ENCODE measurements around the gene C8B.

C8B gene

GRCh38 chr1:56939209-56939608, 26.6 kb downstream of the C8B start:
- no peaks in the 10 kb centered on the region for H3K36me3 ChIP-seq (ENCODE audit: low read length)
- TF ChIP-seq EZH2phosphoT487 (conservative IDR thresholded peaks at IDR 0.05; ENCODE audit: low read length) (no peak), CTCF (IDR thresholded peaks at IDR 0.05; ENCODE audit: insufficient read depth, low read length, poor library complexity, severe bottlenecking) (no peak)
- no peaks in the 10 kb centered on the region for H3K9me2 ChIP-seq (replicated peaks; ENCODE audit: insufficient read depth, low read length)
- H3F3A ChIP-seq (ENCODE audit: insufficient read depth): no peaks in the 10 kb centered on the region
- H2AFZ ChIP-seq (ENCODE audit: low read depth, low read length, severe bottlenecking): no peak overlapping the region
- no peaks in the 10 kb centered on the region for H3K9me3 ChIP-seq (ENCODE audit: insufficient read depth, low read length)
- H3K79me2 ChIP-seq (ENCODE audit: insufficient read depth, low read length): no peaks in the 10 kb centered on the region
- H3K9ac ChIP-seq (ENCODE audit: low read length): no peak overlapping the region
- H4K20me1 ChIP-seq (ENCODE audit: low read depth, low read length): no peaks in the 10 kb centered on the region
- no peak overlapping the region for H3K4me2 ChIP-seq (ENCODE audit: low read depth, low read length, poor library complexity, severe bottlenecking)
- H3K27ac ChIP-seq (ENCODE audit: low read depth, low read length): no peak overlapping the region
- H3K27me3 ChIP-seq (ENCODE audit: low read length): no peaks in the 10 kb centered on the region
- no peak overlapping the region for H3K4me3 ChIP-seq (ENCODE audit: insufficient read depth, low read length, poor library complexity, severe bottlenecking)

GRCh38 chr1:56938646-56939045, 27.2 kb downstream of the C8B start:
- Histone ChIP-seq H3K9me2 (replicated peaks; ENCODE audit: insufficient read depth, low read length) (no peaks in the 10 kb centered on the region), H3F3A (ENCODE audit: insufficient read depth) (no peaks in the 10 kb centered on the region), H3K4me3 (ENCODE audit: insufficient read depth, low read length, poor library complexity, severe bottlenecking) (no peak overlapping the region), H3K27ac (ENCODE audit: low read depth, low read length) (no peak overlapping the region), H3K4me2 (ENCODE audit: low read depth, low read length, poor library complexity, severe bottlenecking) (no peak overlapping the region), H3K9ac (ENCODE audit: low read length) (no peak overlapping the region), H4K20me1 (ENCODE audit: low read depth, low read length) (no peaks in the 10 kb centered on the region), H3K36me3 (ENCODE audit: low read length) (no peaks in the 10 kb centered on the region), H3K79me2 (ENCODE audit: insufficient read depth, low read length) (no peaks in the 10 kb centered on the region), H3K9me3 (ENCODE audit: insufficient read depth, low read length) (no peaks in the 10 kb centered on the region), H2AFZ (ENCODE audit: low read depth, low read length, severe bottlenecking) (no peak overlapping the region), H3K27me3 (ENCODE audit: low read length) (no peaks in the 10 kb centered on the region)
- TF ChIP-seq EZH2phosphoT487 (conservative IDR thresholded peaks at IDR 0.05; ENCODE audit: low read length): no peak
- TF ChIP-seq CTCF (IDR thresholded peaks at IDR 0.05; ENCODE audit: insufficient read depth, low read length, poor library complexity, severe bottlenecking): no peak

- Histone ChIP-seq H3K9me2 (replicated peaks; ENCODE audit: insufficient read depth, low read length) (no peaks in the 10 kb centered on the region), H3K9me3 (ENCODE audit: insufficient read depth, low read length) (no peaks in the 10 kb centered on the region), H3K27me3 (ENCODE audit: low read length) (no peaks in the 10 kb centered on the region), H3F3A (ENCODE audit: insufficient read depth) (no peaks in the 10 kb centered on the region), H4K20me1 (ENCODE audit: low read depth, low read length) (no peaks in the 10 kb centered on the region), H3K4me3 (ENCODE audit: insufficient read depth, low read length, poor library complexity, severe bottlenecking) (no peak overlapping the region), H3K36me3 (ENCODE audit: low read length) (no peaks in the 10 kb centered on the region), H3K9ac (ENCODE audit: low read length) (no peak overlapping the region), H3K27ac (ENCODE audit: low read depth, low read length) (no peak overlapping the region), H3K79me2 (ENCODE audit: insufficient read depth, low read length) (no peaks in the 10 kb centered on the region), H2AFZ (ENCODE audit: low read depth, low read length, severe bottlenecking) (no peak overlapping the region), H3K4me2 (ENCODE audit: low read depth, low read length, poor library complexity, severe bottlenecking) (no peak overlapping the region)
- TF ChIP-seq EZH2phosphoT487 (conservative IDR thresholded peaks at IDR 0.05; ENCODE audit: low read length) (no peak), CTCF (IDR thresholded peaks at IDR 0.05; ENCODE audit: insufficient read depth, low read length, poor library complexity, severe bottlenecking) (no peak)
Measured at GRCh38 chr1:56934430-56935060, 31.3 kb downstream of the C8B start.
